NCI-H446 (cell line): ENCODE data around the gene FAM13C.
A peak's percentile ranks its signal among the peaks of the same experiment; 100 is the strongest.

Experiments
- DNase-seq, 2 experiments: peaks; one replicate each; lab custom pipeline; 2025; lab: John Stamatoyannopoulos, UW

The FAM13C gene

GRCh38 chr10:59315465-59315864 lies 46.9 kb downstream of the FAM13C start:
- DNase-seq, result no peak

- no peak for DNase-seq
These were observed 48.1 kb downstream of the FAM13C start for GRCh38 chr10:59314268-59314667.

- DNase-seq, result no peak
These were observed 50.1 kb downstream of the FAM13C start for GRCh38 chr10:59312247-59312646.

- no peak for DNase-seq
These were observed 51.3 kb downstream of the FAM13C start for GRCh38 chr10:59311025-59311424.

GRCh38 chr10:59310324-59310914 lies 51.9 kb downstream of the FAM13C start:
- DNase-seq, result no peak

GRCh38 chr10:59304521-59305097 lies 57.7 kb downstream of the FAM13C start:
- DNase-seq, result no peak

GRCh38 chr10:59303018-59303417 lies 59.3 kb downstream of the FAM13C start:
- no peak for DNase-seq

- no peak for DNase-seq
These were observed 60.0 kb downstream of the FAM13C start for GRCh38 chr10:59302381-59302780.

GRCh38 chr10:59301067-59301754 lies 61.1 kb downstream of the FAM13C start:
- DNase-seq, result no peak

GRCh38 chr10:59300386-59300785 lies 62.0 kb downstream of the FAM13C start:
- no peak for DNase-seq

GRCh38 chr10:59299933-59300332 lies 62.4 kb downstream of the FAM13C start:
- peak in 1 of 2 experiments; percentile 18 for DNase-seq

- no peak for DNase-seq
These were observed 71.9 kb downstream of the FAM13C start for GRCh38 chr10:59290448-59290847.

- no peak for DNase-seq
These were observed 72.5 kb downstream of the FAM13C start for GRCh38 chr10:59289853-59290252.

- DNase-seq, result no peak
These were observed 74.6 kb downstream of the FAM13C start for GRCh38 chr10:59287587-59288255.

- DNase-seq, result no peak
These were observed 76.5 kb downstream of the FAM13C start for GRCh38 chr10:59285848-59286247.

GRCh38 chr10:59285073-59285472 lies 77.3 kb downstream of the FAM13C start:
- no peak for DNase-seq

- no peak for DNase-seq
These were observed 78.0 kb downstream of the FAM13C start for GRCh38 chr10:59284118-59284975.

GRCh38 chr10:59283456-59284091 lies 78.8 kb downstream of the FAM13C start:
- DNase-seq, result peak; percentile 48 to 80

GRCh38 chr10:59281861-59282260 lies 80.5 kb downstream of the FAM13C start:
- DNase-seq, result peak in 1 of 2 experiments; percentile 27

- peak in 1 of 2 experiments; percentile 24 for DNase-seq
These were observed 82.3 kb downstream of the FAM13C start for GRCh38 chr10:59279991-59280505.

- DNase-seq, result no peak
These were observed 82.9 kb downstream of the FAM13C start for GRCh38 chr10:59279476-59279875.
